PC-3 (cell line): ENCODE measurements around the gene MX1.

Source experiments
- CTCF ChIP-seq: fragments of 300-600 bp; sonication (generic); conservative IDR thresholded peaks from 2 replicates; pipeline ENCODE4 v1.5.1; 2017; ENCODE audit warnings: antibody characterized with exemption, low read depth, mild to moderate bottlenecking, low read length
- EZH2 ChIP-seq: fragments of 300-600 bp; sonication (generic); IDR thresholded peaks from one replicate; pipeline ENCODE4 v1.6.1; 2017; ENCODE audit warnings: antibody characterized with exemption, mild to moderate bottlenecking, low read length; ENCODE audit not compliant: unreplicated experiment
- EZH2phosphoT487 ChIP-seq: fragments of 300-600 bp; sonication (generic); IDR thresholded peaks from 2 replicates; pipeline ENCODE4 v1.6.1; 2018; ENCODE audit warnings: mild to moderate bottlenecking, antibody characterized with exemption, low read length, borderline replicate concordance

DNA sequence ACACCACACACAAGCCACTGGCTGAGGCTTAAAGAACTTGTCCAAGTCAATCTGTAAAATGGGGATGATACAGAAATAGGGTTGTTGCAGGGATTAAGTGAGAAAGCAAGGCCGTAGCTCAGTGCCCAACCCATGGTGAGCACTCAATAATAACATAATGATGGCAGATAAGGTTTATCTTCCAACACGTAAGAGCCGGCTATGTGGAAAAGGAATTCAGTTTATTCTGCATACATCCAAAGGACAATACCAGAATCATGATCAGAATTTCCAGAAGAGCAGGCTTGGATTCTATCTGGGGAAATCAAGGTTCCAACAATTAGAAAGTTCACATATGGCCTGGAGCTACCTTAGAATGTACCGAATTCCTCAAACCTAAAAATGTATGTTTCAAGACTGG is 77.3 kb downstream of the MX1 start:
- TF ChIP-seq CTCF = no peak
- TF ChIP-seq EZH2phosphoT487 = no peak
- TF ChIP-seq EZH2 = no peak
